ENCODE results near the gene STUM.

STUM gene

DNA sequence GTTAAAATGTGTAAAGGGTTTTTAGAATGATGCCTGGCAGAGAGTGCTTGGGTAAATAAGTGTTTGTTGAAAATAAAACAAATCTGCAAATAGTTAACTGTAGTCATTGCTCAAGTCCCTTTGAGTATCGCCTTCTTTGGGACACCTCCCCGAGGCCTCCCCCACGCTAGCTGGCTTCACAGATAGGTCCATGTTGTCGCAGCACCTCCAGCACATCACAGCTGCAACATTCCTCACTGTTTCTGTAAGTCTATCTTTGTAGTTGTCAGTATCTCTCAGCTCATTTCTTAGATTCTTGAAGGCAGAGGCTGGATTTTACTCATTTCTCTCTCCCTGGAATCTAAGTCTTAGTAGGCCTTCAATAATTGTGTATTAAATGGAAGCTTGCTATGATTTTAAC is 1.6 kb upstream of the STUM start:
- H3K36me3 ChIP-seq (ENCODE audit: low read depth): no peaks in the 10 kb centered on the region
- ATAC-seq (ENCODE audit: low read depth): no peak
- H3K27me3 ChIP-seq (ENCODE audit: insufficient read depth, poor library complexity, severe bottlenecking): peaks cover 16% of the 10 kb centered on the region
- H3K4me3 ChIP-seq (ENCODE audit: severe bottlenecking): no peak overlapping the region
- no peak for DNase-seq (ENCODE audit: low spot score)
- no peaks in the 10 kb centered on the region for H3K9me3 ChIP-seq (ENCODE audit: severe bottlenecking)
- no peaks in the 10 kb centered on the region for H3K4me1 ChIP-seq (ENCODE audit: insufficient read depth, poor library complexity, severe bottlenecking)
- H3K27ac ChIP-seq (ENCODE audit: poor library complexity, severe bottlenecking): no peak overlapping the region
- TF ChIP-seq, protein P1, sequence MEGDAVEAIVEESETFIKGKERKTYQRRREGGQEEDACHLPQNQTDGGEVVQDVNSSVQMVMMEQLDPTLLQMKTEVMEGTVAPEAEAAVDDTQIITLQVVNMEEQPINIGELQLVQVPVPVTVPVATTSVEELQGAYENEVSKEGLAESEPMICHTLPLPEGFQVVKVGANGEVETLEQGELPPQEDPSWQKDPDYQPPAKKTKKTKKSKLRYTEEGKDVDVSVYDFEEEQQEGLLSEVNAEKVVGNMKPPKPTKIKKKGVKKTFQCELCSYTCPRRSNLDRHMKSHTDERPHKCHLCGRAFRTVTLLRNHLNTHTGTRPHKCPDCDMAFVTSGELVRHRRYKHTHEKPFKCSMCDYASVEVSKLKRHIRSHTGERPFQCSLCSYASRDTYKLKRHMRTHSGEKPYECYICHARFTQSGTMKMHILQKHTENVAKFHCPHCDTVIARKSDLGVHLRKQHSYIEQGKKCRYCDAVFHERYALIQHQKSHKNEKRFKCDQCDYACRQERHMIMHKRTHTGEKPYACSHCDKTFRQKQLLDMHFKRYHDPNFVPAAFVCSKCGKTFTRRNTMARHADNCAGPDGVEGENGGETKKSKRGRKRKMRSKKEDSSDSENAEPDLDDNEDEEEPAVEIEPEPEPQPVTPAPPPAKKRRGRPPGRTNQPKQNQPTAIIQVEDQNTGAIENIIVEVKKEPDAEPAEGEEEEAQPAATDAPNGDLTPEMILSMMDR (IDR thresholded peaks at IDR 0.05; ENCODE audit: poor library complexity, severe bottlenecking): no peak

DNA sequence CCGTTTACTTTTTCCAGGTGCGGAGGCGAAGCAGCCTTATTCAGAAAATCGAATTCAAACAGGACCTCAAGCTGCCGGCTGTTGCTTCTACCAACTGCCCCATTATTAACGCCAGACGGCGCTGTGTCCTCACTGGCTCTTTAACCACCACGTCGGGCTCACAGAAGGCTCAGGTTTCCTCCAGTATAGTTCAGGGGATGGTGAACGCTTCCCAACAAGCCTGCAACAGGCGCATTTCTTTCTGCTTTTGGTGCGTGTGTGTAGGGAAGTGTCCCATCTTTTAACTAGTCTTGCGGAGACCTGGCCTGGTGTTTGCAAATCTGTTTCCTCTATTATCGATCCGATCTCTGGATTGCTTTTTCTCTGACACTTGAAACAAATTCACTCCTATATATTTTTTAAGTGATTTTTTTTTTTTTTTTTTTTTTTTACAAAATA is 791 bp upstream of the STUM start:
- no peaks in the 10 kb centered on the region for H3K9me3 ChIP-seq (ENCODE audit: severe bottlenecking)
- no peak overlapping the region for H3K4me3 ChIP-seq (ENCODE audit: severe bottlenecking)
- no peaks in the 10 kb centered on the region for H3K36me3 ChIP-seq (ENCODE audit: low read depth)
- no peak for DNase-seq (ENCODE audit: low spot score)
- peaks cover 16% of the 10 kb centered on the region for H3K27me3 ChIP-seq (ENCODE audit: insufficient read depth, poor library complexity, severe bottlenecking)
- TF ChIP-seq, protein P1 (IDR thresholded peaks at IDR 0.05; ENCODE audit: poor library complexity, severe bottlenecking): peak; percentile 82
- no peak overlapping the region for H3K27ac ChIP-seq (ENCODE audit: poor library complexity, severe bottlenecking)
- H3K4me1 ChIP-seq (ENCODE audit: insufficient read depth, poor library complexity, severe bottlenecking): no peaks in the 10 kb centered on the region
- ATAC-seq (ENCODE audit: low read depth): peak; percentile 90

DNA sequence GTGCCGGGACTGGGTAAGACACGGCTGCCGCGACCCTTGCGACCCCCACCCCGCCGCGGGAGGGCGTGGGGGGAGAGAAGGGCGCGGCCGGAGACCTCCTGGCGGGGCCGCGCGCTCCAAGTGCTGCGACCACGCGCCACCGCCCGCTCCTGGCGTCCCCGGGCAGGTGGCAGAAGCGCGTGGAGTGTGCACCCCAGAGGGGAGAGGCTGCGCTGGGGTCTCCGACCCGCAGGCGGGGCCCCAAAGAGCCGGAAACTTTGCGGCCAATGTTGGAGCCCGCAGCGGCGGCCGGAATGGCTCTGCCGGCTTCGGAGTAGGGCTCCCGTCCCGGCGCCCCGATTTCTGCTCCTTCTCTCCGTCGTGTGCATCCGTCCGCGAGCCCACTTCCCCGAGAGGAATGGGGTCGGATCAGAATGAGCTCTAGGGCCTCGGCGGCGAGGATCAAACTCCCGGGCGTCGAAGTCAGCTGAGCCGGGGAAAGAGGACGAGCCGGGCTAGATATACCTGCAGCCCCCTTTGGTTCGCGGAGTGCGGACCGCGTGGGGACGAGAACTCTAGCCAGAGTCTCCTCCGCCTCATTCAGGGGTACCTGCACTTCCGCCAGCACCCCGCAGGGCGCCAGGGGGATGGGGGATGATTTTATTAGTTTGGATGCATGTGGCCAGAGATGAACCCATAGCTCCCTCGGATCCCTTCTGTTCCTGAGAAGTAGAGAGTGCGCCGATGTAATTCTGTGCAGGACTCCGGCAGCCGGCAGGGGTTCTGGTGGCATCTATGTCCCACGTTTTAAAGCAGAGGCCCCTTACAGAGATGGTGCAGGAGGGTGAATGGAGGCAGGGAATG is 751 bp downstream of the STUM start:
- peaks cover 16% of the 10 kb centered on the region for H3K27me3 ChIP-seq (ENCODE audit: insufficient read depth, poor library complexity, severe bottlenecking)
- H3K4me3 ChIP-seq (ENCODE audit: severe bottlenecking): peak overlapping the region; percentile 17

DNA sequence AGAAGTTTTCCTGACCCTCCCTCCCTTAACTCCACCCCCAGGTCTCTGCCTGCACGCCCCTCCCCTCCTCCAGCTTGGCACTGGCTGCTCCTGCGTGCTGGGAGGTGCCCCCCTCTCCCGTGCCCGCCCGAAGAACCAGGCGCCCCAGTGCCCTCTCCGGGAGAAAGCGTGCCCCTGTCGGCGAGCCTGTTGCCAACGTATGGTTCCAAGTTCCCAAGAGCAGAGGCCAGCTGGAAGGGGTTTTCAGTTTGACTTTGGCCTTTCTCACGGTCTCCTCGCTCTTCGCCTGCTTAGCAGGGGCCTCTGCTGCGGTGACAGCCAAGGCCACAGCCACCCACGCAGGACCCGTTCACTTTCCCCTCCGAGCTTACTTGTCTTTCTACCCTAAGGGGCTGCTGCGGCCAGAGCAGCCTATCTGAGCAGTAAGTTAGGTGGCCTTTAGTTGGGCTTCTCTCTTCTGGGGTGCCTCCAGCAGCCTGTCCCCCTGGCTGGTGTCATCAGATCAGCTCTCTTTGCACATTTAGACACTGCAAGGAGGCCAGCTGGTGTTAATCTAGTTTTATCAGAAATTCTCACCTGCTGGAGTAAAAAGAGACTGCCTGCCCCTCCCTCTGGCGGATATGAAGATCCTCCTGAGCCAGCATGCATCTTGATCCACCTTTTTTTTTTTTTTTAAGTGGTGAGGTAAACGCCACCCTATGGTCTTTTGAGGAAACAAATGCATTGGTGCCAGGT is 1.5 kb downstream of the STUM start:
- H3K27ac ChIP-seq (ENCODE audit: poor library complexity, severe bottlenecking): no peak overlapping the region
- ATAC-seq (ENCODE audit: low read depth): peak; percentile 38; the same call in 2 of the 3 replicates
- H3K36me3 ChIP-seq (ENCODE audit: low read depth): no peaks in the 10 kb centered on the region
- no peak for DNase-seq (ENCODE audit: low spot score)
- H3K4me3 ChIP-seq (ENCODE audit: severe bottlenecking): no peak overlapping the region
- no peaks in the 10 kb centered on the region for H3K4me1 ChIP-seq (ENCODE audit: insufficient read depth, poor library complexity, severe bottlenecking)
- TF ChIP-seq, protein P1 (IDR thresholded peaks at IDR 0.05; ENCODE audit: poor library complexity, severe bottlenecking): no peak
- H3K9me3 ChIP-seq (ENCODE audit: severe bottlenecking): no peaks in the 10 kb centered on the region
- H3K27me3 ChIP-seq (ENCODE audit: insufficient read depth, poor library complexity, severe bottlenecking): peaks cover 16% of the 10 kb centered on the region

More for the DNA sequence above, 751 bp downstream of the STUM start:
- Histone ChIP-seq H3K36me3 (ENCODE audit: low read depth) (no peaks in the 10 kb centered on the region), H3K9me3 (ENCODE audit: severe bottlenecking) (no peaks in the 10 kb centered on the region), H3K27ac (ENCODE audit: poor library complexity, severe bottlenecking) (no peak overlapping the region), H3K4me1 (ENCODE audit: insufficient read depth, poor library complexity, severe bottlenecking) (no peaks in the 10 kb centered on the region)
- DNase-seq (ENCODE audit: low spot score) (no peak), ATAC-seq (ENCODE audit: low read depth) (peak; percentile 13; the same call in 1 of the 3 replicates)
- TF ChIP-seq, protein P1 (IDR thresholded peaks at IDR 0.05; ENCODE audit: poor library complexity, severe bottlenecking): no peak
